Stimulated activated CD4-positive, alpha-beta T cell treated with anti-CD3 and anti-CD28 coated beads, Interleukin-12 subunit alpha, Interleukin-12 subunit beta, amount 100 ng/mL, for 4 hours (primary cell): Measurements from ENCODE around the gene ARRB1.
"Not testable (repeated sequence)": the region's sequence is repeated elsewhere in the genome, so short reads cannot be mapped to it uniquely, and the experiment has no call there.

Experiments used
- DNase-seq: peaks from one replicate; pipeline ENCODE4 v3.0.0-alpha.2; 2020

The ARRB1 gene

GRCh38 chr11:75292943-75293342, 58.5 kb downstream of the ARRB1 start:
- no peak for DNase-seq

GRCh38 chr11:75291741-75292140, 59.7 kb downstream of the ARRB1 start:
- no peak for DNase-seq

- no peak for DNase-seq
These were observed 61.5 kb downstream of the ARRB1 start for GRCh38 chr11:75289919-75290318.

- DNase-seq: no peak
These were observed 62.0 kb downstream of the ARRB1 start for GRCh38 chr11:75289511-75289760.

- DNase-seq: no peak
These were observed 63.9 kb downstream of the ARRB1 start for GRCh38 chr11:75287579-75287978.

GRCh38 chr11:75286826-75287465, 64.5 kb downstream of the ARRB1 start:
- no peak for DNase-seq

- DNase-seq: no peak
These were observed 65.6 kb downstream of the ARRB1 start for GRCh38 chr11:75285776-75286360.

- DNase-seq: no peak
These were observed 68.0 kb downstream of the ARRB1 start for GRCh38 chr11:75283391-75283931.

GRCh38 chr11:75281469-75282095, 69.9 kb downstream of the ARRB1 start:
- no peak for DNase-seq

- no peak for DNase-seq
These were observed 70.5 kb downstream of the ARRB1 start for GRCh38 chr11:75280770-75281468.

- peak; percentile 70 for DNase-seq
These were observed 71.2 kb downstream of the ARRB1 start for GRCh38 chr11:75280227-75280701.

- no peak for DNase-seq
These were observed 72.2 kb downstream of the ARRB1 start for GRCh38 chr11:75279273-75279672.

GRCh38 chr11:75277991-75278790, 73.3 kb downstream of the ARRB1 start:
- no peak for DNase-seq

GRCh38 chr11:75277211-75277805, 74.2 kb downstream of the ARRB1 start:
- no peak for DNase-seq

GRCh38 chr11:75276686-75277085, 74.8 kb downstream of the ARRB1 start:
- DNase-seq: no peak

- no peak for DNase-seq
These were observed 75.3 kb downstream of the ARRB1 start for GRCh38 chr11:75276186-75276585.

GRCh38 chr11:75275581-75275980, 75.9 kb downstream of the ARRB1 start:
- peak; percentile 43 for DNase-seq

- not testable (repeated sequence) for DNase-seq
These were observed 76.7 kb downstream of the ARRB1 start for GRCh38 chr11:75274716-75275115.

- DNase-seq: no peak
These were observed 77.8 kb downstream of the ARRB1 start for GRCh38 chr11:75273411-75274391.

GRCh38 chr11:75272821-75273301, 78.6 kb downstream of the ARRB1 start:
- no peak for DNase-seq

GRCh38 chr11:75272391-75272790, 79.1 kb downstream of the ARRB1 start:
- no peak for DNase-seq
